Jurkat, Clone E6-1 (cell line): ENCODE measurements around the gene TIGD2.
"Not testable (repeated sequence)": the region's sequence is repeated elsewhere in the genome, so short reads cannot be mapped to it uniquely, and the experiment has no call there.

Source experiments
- DNase-seq: peaks from one replicate; pipeline ENCODE4 v3.0.0-alpha.2; 2011; ENCODE audit warnings: low read depth, low spot score
- H3K4me3 ChIP-seq: 2 replicates; pipeline ENCODE4 v1.5.1; 2011; ENCODE audit warnings: mild to moderate bottlenecking, low read length, control low read depth, moderate library complexity

Gene TIGD2

GRCh38 chr4:89114100-89114499 lies 2.8 kb downstream of the TIGD2 start:
- DNase-seq: no peak
- no peak overlapping the region for H3K4me3 ChIP-seq

DNA sequence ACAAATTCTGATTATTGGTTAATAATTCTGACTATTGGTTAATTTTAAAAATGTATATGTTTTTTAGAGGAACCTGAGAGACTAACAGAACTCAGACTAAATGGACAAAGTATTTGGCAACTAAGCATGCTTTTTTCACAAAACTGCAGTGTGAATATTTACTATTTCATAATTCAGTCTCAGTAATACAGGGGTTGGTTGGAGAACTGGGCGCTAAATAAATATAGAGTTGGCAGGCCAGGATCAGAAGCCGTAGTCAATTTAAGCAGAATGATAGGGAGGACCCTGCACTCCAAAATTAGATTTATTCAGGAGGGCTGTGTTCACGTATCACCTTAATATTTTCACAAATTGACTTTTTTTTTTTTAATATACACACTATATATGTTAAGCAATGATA lies 5.8 kb downstream of the TIGD2 start:
- H3K4me3 ChIP-seq: no peak overlapping the region
- no peak for DNase-seq

DNA sequence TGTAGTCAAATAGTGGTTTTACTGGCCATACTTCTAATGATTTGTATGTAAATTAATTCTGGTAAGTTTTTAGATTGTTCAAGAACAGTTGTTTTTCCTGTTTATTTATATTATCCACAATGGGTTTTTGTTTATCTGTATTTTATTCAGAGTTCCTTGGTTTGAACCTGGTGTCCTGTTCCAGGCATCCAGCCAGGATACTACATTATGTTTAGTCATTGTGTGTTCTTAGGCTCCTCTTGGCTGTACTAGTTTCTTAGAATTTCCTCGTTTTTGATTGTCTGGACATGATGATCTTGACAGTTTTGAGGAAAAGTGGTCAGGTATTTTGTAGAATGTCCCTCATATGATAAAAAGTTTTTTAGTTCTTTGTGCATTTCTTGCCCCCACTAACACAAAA lies 7.8 kb downstream of the TIGD2 start:
- H3K4me3 ChIP-seq: no peak overlapping the region
- no peak for DNase-seq

DNA sequence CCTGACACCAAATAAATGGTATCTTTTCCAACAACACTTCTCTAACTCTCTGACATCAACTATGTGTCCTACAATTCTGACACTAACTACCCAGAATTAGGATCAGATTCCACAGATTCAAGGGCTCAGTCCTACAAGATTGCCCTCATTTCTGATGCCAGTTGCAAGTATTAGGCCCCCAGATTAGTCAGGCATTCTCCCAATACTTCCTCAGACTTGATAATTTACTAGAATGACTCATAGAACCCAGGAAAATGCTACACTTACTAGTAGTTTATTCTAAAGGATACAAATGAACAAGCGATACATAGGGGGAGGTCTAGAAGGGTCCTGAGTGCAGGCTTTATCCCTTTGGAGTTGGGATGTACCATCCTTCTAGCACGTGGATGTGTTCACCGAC lies 8.5 kb downstream of the TIGD2 start:
- no peak for DNase-seq

GRCh38 chr4:89121387-89122068 lies 10.2 kb downstream of the TIGD2 start:
- H3K4me3 ChIP-seq: no peak overlapping the region
- DNase-seq: no peak

More for the DNA sequence above, 8.5 kb downstream of the TIGD2 start:
- H3K4me3 ChIP-seq: no peak overlapping the region

- no peak overlapping the region for H3K4me3 ChIP-seq
- no peak for DNase-seq
These were observed 12.1 kb downstream of the TIGD2 start for GRCh38 chr4:89123451-89123851.

DNA sequence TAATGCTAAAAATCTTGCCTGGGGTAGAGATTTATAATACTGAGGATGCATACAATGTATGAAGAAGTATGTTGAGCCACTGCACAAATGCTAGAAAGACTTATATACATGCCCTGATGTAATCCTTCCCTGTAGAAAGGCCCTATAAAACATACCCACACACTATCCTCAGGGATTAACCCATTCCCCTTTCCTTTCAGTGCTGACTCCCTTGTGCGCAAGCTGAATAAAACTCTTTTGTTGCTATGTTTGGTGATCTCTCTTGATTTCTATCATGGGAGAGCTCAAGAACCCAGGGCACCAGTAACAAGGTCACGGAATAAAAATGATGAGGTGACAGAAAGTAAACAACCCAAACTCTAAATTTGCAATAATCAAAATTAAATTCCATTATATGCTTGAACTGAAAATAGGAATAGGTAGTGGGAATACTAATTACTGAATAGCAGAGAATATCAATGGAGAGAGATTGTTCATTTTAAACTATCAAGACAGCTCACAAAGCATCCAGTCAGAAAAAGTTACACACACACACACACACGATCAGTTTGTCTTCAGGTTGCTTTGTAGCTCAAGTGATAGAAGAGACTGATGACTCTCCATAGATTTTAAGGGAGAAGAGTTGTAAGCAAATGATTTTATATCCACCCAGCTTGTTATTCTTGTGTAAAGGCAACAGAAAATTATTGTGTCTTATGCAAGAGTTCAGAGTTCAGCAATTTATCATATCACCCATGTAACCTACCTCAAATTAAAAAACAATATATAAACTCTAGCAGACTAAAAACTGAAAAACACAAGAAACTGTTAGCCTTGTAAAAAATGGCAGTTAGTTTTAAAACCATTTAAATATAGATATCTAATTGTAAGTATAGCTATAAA lies 14.8 kb downstream of the TIGD2 start:
- H3K4me3 ChIP-seq: no peak overlapping the region
- DNase-seq: no peak

GRCh38 chr4:89129080-89129640 lies 17.8 kb downstream of the TIGD2 start:
- no peak overlapping the region for H3K4me3 ChIP-seq
- DNase-seq: no peak

DNA sequence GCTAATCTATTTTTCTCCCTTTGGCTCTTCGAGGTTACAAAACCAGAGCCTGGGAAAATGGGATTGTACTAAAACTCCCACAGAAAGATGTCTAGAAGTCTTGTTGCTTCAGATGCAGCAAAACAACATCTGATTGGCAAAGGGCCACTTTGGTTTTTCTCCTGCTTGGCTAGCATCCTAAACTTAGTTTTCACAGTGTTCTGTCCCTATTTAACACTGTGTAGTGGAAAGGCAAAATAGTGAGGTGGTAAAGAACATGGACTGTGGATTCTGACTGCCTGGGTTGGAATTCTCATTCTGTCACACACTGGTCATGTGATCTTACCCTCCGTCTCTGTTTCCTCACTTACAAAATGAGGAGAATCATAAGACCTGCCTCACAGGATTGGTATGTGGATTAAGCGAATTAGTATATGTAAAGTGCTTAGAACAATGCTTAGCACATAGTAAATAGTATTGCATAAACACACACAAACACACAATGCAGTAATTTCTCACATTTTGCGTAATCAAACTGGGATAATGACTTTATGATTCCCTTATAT lies 23.5 kb downstream of the TIGD2 start:
- no peak for DNase-seq
- H3K4me3 ChIP-seq: no peak overlapping the region

- no peak for DNase-seq
- no peak overlapping the region for H3K4me3 ChIP-seq
These were observed 25.2 kb downstream of the TIGD2 start for GRCh38 chr4:89136525-89136924.

GRCh38 chr4:89137231-89137630 lies 25.9 kb downstream of the TIGD2 start:
- no peak for DNase-seq
- H3K4me3 ChIP-seq: no peak overlapping the region

GRCh38 chr4:89137695-89138094 lies 26.4 kb downstream of the TIGD2 start:
- DNase-seq: no peak
- H3K4me3 ChIP-seq: no peak overlapping the region

- no peak overlapping the region for H3K4me3 ChIP-seq
- DNase-seq: no peak
These were observed 28.9 kb downstream of the TIGD2 start for GRCh38 chr4:89140168-89140759.

DNA sequence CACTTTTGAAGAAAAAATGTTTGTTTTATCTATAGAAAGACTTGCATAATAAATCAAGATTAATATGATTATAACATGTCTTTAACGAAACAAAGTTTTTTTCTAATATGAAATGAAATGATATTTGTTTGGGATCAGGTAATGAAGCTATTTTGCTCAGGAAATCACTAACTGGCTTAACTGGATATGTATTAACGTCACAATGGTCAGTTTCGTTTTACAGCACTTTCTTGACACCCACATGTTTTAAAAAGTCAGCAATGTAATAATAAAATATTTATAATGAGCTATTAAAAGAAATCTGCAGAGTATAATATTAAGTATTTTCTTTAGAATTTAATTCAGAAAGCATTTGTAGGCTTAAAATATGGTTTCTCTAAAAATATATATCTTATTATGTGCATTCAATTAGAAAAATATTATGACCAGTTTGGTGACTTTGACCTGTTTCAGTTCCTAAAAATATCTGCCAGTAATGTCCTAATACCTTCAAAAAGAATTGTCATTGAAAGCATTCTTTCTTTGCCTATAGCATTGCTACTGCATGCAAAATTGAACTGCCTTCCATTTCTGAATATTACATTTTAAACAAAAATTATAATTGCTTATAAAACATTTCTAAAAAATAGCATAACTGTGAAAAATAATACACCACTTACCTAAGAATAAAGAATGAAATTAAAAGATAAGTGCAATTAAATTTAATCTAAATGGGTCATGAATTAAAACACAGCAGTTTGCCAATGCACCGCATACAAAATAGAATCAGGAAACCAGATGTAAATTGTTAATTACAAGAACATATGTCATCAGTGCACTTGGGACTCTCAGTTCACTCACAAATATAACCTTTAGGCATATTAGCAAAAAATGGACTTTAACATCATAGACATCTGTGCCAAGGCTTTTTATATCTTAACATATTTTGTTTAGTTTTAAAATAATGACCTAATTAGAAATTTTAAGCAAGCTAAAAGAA lies 31.6 kb downstream of the TIGD2 start:
- H3K4me3 ChIP-seq: no peak overlapping the region
- DNase-seq: no peak

DNA sequence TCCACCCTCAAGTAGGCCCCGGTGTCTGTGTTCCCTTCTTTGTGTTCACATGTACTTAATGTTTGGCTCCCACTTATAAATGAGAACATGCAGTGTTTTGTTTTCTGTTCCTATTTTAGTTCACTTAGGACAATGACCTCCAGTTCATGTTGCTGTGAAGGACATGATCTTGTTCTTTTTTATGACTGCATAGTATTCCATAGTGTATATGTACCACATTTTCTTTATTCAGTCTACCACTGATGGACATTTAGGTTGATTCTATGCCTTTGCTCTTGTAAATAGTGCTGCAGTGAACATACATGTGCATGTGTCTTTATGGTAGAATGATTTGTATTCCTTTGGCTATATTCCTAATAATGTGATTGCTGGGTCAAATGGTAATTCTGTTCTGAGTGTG lies 33.3 kb downstream of the TIGD2 start:
- DNase-seq, H3K4me3 ChIP-seq: not testable (repeated sequence)

GRCh38 chr4:89146196-89146595 lies 34.9 kb downstream of the TIGD2 start:
- no peak overlapping the region for H3K4me3 ChIP-seq
- no peak for DNase-seq

GRCh38 chr4:89152972-89153371 lies 41.6 kb downstream of the TIGD2 start:
- DNase-seq: no peak
- H3K4me3 ChIP-seq: no peak overlapping the region

GRCh38 chr4:89156174-89156914 lies 45.0 kb downstream of the TIGD2 start:
- DNase-seq: no peak
- H3K4me3 ChIP-seq: no peak overlapping the region
